EL (cell line): ENCODE data around the gene ITGB3BP.

Source experiments
- DNase-seq: peaks from one replicate; pipeline ENCODE4 v3.0.0-alpha.2; 2016

Gene ITGB3BP

DNA sequence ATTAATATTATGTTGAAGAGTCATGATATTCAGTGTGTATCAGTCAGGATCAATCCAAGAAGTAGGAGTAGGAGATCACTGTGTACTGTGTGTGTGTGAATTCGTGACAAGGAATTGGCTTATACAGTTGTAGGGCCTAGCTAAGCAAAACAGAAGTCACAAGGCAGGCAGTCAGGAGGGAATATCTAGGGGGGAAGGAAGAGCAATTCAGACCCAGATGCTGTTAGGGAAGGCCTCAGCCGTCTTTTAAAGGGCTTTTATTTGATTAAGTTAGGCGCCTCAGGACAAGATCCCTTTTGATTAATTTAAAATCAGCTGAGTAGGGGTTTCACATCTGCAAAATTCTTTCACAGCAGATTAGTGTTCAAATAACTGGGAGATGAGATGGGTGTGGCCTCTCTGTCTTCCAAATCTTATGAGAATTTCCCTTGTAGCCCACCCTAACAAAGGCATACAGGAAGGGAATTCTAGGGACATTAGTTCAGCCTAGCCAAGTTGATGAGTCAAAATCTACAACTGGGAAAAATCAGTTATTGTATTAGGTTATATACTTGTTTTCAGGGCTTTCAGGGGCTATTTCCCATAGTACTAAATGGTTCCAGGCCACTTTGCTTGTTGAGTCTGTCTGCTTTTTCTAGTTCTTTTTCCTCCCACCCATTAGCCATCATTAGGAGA lies 108.2 kb downstream of the ITGB3BP start:
- DNase-seq = no peak

DNA sequence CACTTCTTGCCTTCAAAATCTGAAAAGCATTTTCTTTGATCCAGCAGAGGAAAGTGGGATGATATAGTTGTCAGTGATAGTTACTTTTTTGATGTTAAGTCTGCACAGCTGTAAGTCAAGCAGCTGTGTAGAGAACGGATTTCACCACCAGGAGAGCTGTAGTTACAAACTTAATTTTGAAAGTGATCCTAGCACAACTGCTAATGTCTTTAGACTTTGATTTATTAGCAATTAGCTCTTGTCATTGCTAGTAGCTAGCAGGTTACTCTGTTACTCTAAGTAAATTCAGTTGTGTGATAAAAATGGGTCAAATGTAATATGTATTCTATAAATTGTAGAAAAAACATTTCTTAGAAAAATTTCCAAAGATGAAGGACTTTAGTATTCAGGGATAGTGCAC lies 109.6 kb downstream of the ITGB3BP start:
- DNase-seq = no peak

DNA sequence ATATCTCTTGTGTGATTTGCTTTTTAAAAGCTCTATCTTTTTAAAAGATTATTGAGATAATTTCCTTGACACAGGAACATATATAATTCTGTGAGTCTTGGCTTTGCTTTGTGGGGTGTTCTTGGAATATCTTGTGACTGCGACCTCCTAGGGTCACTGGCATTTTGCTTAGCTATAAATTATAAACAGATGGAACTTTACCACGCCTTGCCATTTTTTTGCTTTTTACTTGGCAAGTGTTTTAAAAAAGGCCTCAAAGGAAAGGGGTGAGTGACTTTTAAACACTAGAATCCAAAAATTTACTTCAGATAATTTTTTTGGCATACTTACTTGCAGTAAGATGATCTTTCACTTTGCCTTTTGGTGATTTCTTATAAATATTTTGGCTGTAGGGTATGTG lies 112.0 kb downstream of the ITGB3BP start:
- DNase-seq = no peak

DNA sequence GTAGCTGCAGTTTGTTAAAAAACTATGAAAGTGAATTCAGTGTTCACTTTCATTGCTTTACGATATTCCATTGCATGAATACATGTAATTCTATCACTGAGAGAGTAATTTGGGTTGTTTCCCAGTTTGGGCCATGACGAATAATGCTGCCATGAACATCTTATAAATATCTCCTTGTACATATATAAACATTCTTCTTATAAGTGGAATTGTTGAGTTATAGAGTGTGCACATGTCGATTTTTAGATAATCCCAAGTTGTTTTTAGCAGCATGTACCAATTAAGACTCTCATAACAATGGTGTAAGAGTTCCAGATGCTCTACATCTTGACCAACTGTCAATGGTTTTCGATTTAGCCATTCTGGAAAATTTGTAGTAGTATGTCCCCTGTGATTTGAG lies 114.7 kb downstream of the ITGB3BP start:
- DNase-seq = no peak

DNA sequence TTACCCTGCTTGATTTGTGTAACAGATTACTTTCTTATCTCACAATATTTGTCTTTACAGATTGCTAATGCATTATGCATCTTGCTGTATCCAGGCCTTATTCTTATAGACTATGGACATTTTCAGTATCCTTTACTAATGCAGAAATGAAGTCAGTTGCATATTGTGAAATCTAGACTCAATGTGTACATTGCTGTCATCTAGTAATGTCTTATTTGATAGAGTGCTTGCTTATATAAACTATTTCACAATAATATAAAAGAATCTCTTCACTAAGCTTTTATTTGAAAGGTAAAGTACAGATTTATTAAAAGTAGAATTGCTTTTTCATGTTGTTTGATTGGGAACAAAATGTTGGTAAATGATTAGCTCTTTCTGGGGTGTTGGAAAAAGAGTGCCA lies 116.0 kb downstream of the ITGB3BP start:
- no peak for DNase-seq

DNA sequence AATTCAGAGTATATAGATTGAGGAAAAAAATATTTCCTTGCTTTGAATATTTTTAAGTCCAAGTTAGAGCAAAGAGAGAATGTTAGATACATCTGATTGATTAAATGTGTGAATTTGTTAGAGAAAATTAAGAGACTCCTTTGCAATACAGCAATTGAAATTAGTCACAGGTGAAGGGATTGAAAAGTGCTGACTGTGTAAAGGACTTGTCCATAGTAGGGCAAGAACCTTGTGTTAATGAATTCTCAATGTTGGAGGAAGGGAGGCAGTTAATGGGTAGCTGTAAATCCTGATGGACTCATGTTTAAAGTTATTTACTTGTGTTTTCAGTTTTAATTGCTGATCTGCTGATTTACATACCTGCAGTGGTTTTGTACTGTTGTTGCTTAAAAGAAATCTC lies 117.0 kb downstream of the ITGB3BP start:
- DNase-seq = no peak

DNA sequence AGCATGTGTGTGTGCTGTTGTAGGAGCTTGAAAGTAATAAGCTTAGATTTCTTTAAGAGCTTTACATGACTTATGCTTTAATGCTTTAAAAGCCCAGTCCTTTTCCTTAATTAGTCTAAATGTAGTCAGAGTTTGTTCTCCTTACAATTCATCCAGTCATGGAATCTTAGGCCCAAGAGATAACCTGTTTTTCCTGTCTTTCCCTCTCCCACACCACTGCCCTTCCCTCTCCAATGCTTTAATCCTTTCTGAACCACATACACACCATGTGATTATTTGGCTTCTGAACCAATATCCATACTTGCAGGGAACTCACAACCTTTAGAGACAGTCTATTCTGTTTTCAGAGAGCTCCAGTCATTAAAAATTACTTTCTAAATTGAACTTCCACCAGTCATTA lies 118.0 kb downstream of the ITGB3BP start:
- no peak for DNase-seq

DNA sequence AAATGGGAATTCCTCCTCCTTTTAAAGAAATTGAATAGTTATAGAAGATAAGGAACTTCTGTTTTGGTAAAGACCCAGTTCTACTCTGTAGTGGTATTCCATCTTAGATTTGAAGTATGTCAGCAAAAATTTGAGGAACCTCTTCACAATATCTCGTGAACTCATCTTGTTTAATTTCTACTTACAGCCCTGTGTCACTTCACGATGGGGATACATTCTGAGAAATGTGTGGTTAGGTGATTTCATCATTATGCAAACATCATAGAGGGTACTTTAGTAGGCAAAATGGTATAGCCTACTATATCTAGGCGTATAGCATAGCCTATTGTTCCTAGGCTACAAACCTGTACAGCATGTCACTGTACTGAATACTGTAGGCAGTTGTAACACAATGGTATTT lies 119.6 kb downstream of the ITGB3BP start:
- DNase-seq = no peak

DNA sequence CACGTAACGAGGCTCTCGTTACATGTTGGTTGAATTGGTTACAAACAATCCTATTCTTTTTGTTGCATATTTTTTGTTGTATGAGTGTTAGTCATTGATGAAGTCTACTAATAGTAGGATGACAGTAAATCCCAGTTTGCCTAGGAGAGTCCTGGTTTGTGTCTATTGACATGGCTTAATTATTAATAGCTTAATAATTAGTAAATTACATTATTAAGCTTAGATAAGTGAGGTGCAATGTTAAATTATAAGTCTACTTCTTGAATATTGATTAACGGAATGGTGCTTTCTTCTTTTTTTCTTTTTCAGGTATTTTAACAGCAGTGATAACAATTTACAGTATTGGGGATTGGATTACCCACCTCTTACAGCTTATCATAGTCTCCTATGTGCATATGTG lies 121.1 kb downstream of the ITGB3BP start:
- no peak for DNase-seq
